Endothelial cell of umbilical vein (primary cell): ENCODE results near the gene NUDT2.
"Not testable (repeated sequence)": the region's sequence is repeated elsewhere in the genome, so short reads cannot be mapped to it uniquely, and the experiment has no call there.

Experiments used
- EZH2 ChIP-seq: IDR thresholded peaks from 2 replicates; pipeline ENCODE4 v1.6.1; 2012; ENCODE audit warnings: borderline replicate concordance, low read depth, mild to moderate bottlenecking, moderate library complexity, low read length, inconsistent platforms; ENCODE audit not compliant: severe bottlenecking
- FOS ChIP-seq: IDR thresholded peaks from 2 replicates; pipeline ENCODE4 v1.6.1; 2011; ENCODE audit warnings: mild to moderate bottlenecking, low read length, moderate library complexity, borderline replicate concordance; ENCODE audit not compliant: insufficient read depth
- GATA2 ChIP-seq: IDR thresholded peaks from 2 replicates; pipeline ENCODE4 v1.7.0; 2011; ENCODE audit warnings: low read depth, mild to moderate bottlenecking, moderate library complexity, mixed read lengths, low read length; ENCODE audit not compliant: insufficient read length, insufficient read depth
- JUN ChIP-seq: IDR thresholded peaks from 2 replicates; pipeline ENCODE4 v1.6.1; 2011; ENCODE audit warnings: borderline replicate concordance, low read depth; ENCODE audit not compliant: insufficient read length, insufficient read depth
- MYC ChIP-seq: IDR thresholded peaks from one replicate; pipeline ENCODE4 v1.6.1; 2011; ENCODE audit warnings: mild to moderate bottlenecking, low read depth, low read length
- POLR2A ChIP-seq: IDR thresholded peaks from 2 replicates; pipeline ENCODE4 v1.6.1; 2012; ENCODE audit warnings: low read depth, mild to moderate bottlenecking, control low read depth, low read length
- POLR2AphosphoS5 ChIP-seq: IDR thresholded peaks from 2 replicates; pipeline ENCODE4 v1.6.1; 2012; ENCODE audit warnings: low read depth, mild to moderate bottlenecking, control low read depth, low read length, moderate library complexity; ENCODE audit not compliant: insufficient read depth
- TF ChIP-seq, protein P1 (sequence below), 2 donors: IDR thresholded peaks; 1 replicate in 1 of 2; 2 replicates in 1 of 2; pipeline ENCODE4 v1.5.1; 2011; ENCODE audit warnings: low read length in 2 of 2, mild to moderate bottlenecking in 2 of 2, moderate library complexity in 2 of 2, control low read depth in 1 of 2, inconsistent platforms in 1 of 2, low read depth in 1 of 2; ENCODE audit not compliant: insufficient read depth in 1 of 2; ENCODE audit errors: extremely low read depth in 1 of 2
- TF ChIP-seq, protein P2 (sequence below): IDR thresholded peaks from 2 replicates; pipeline ENCODE4 v1.6.1; 2011; ENCODE audit not compliant: insufficient read depth, insufficient read length

DNA sequence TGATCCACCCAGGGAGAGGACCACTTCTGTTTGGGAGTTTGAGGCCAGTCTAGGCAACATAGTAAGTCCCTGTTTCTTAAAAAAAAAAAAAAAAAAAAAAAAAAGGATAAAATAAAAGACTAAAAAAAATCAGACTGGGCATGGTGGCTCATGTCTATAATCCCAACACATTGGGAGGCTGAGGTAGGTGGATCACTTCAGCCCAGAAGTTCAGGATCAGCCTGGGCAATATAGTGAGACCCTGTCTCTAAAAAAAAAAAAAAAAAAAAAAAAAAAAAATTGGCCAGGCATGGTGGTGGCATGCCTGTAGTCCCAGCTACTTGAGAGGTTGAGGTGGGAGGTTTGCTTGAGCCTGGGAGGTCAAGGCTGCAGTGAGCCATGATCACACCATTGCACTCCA is 8.7 kb downstream of the NUDT2 start:
- TF ChIP-seq, protein P1, sequence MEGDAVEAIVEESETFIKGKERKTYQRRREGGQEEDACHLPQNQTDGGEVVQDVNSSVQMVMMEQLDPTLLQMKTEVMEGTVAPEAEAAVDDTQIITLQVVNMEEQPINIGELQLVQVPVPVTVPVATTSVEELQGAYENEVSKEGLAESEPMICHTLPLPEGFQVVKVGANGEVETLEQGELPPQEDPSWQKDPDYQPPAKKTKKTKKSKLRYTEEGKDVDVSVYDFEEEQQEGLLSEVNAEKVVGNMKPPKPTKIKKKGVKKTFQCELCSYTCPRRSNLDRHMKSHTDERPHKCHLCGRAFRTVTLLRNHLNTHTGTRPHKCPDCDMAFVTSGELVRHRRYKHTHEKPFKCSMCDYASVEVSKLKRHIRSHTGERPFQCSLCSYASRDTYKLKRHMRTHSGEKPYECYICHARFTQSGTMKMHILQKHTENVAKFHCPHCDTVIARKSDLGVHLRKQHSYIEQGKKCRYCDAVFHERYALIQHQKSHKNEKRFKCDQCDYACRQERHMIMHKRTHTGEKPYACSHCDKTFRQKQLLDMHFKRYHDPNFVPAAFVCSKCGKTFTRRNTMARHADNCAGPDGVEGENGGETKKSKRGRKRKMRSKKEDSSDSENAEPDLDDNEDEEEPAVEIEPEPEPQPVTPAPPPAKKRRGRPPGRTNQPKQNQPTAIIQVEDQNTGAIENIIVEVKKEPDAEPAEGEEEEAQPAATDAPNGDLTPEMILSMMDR (IDR thresholded peaks at IDR 0.05; ENCODE audit: extremely low read depth in 1 of 2, insufficient read depth in 1 of 2, low read depth in 1 of 2, low read length in 2 of 2), result not testable (repeated sequence)
- TF ChIP-seq POLR2A, JUN, POLR2AphosphoS5, GATA2, EZH2, MYC, FOS: not testable (repeated sequence)
- TF ChIP-seq, protein P2, sequence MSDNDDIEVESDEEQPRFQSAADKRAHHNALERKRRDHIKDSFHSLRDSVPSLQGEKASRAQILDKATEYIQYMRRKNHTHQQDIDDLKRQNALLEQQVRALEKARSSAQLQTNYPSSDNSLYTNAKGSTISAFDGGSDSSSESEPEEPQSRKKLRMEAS, result not testable (repeated sequence)
